ENCODE data around the gene AEN.

DNA sequence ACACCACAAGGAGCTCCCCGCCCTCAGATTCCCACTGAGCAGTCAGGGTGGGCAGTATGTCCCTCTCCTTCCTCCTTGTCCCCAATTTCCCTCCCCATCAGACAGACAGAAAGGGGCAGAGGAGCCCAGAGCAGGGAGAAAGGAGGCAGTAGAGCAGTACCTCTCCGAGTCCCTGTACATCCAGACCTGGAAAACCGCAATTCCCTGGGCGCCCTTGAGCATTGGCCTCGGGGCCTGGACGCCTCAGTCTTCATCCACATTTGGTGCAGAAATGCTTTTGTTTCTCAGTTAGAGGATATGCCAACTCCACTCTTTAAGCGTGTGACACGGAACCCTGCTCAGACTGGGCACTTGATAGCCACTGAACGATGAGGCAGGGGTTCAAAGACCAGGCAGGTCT is 23.6 kb downstream of the AEN start:
- TF ChIP-seq POLR2A (IDR thresholded peaks at IDR 0.05; ENCODE audit: borderline replicate concordance, extremely low read depth, insufficient read depth, insufficient read length) (no peak), MAX (IDR thresholded peaks at IDR 0.05) (no peak), ZFX (IDR thresholded peaks at IDR 0.05) (no peak)
- TF ChIP-seq, protein P1, sequence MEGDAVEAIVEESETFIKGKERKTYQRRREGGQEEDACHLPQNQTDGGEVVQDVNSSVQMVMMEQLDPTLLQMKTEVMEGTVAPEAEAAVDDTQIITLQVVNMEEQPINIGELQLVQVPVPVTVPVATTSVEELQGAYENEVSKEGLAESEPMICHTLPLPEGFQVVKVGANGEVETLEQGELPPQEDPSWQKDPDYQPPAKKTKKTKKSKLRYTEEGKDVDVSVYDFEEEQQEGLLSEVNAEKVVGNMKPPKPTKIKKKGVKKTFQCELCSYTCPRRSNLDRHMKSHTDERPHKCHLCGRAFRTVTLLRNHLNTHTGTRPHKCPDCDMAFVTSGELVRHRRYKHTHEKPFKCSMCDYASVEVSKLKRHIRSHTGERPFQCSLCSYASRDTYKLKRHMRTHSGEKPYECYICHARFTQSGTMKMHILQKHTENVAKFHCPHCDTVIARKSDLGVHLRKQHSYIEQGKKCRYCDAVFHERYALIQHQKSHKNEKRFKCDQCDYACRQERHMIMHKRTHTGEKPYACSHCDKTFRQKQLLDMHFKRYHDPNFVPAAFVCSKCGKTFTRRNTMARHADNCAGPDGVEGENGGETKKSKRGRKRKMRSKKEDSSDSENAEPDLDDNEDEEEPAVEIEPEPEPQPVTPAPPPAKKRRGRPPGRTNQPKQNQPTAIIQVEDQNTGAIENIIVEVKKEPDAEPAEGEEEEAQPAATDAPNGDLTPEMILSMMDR (IDR thresholded peaks at IDR 0.05 in 2 of 3, conservative IDR thresholded peaks at IDR 0.05 in 1 of 3; ENCODE audit: borderline replicate concordance in 1 of 3, insufficient read depth in 1 of 3, low read depth in 2 of 3, low read length in 2 of 3), result no peak
